ENCODE measurements around the gene THAP7. TPM values are rescaled to one million over a fixed set of nuclear protein-coding genes. Genes with fewer than 3 reads are reported as not detected.

THAP7 gene
- total RNA-seq, 1 experiment from 2014 or later: 24.6 TPM

DNA sequence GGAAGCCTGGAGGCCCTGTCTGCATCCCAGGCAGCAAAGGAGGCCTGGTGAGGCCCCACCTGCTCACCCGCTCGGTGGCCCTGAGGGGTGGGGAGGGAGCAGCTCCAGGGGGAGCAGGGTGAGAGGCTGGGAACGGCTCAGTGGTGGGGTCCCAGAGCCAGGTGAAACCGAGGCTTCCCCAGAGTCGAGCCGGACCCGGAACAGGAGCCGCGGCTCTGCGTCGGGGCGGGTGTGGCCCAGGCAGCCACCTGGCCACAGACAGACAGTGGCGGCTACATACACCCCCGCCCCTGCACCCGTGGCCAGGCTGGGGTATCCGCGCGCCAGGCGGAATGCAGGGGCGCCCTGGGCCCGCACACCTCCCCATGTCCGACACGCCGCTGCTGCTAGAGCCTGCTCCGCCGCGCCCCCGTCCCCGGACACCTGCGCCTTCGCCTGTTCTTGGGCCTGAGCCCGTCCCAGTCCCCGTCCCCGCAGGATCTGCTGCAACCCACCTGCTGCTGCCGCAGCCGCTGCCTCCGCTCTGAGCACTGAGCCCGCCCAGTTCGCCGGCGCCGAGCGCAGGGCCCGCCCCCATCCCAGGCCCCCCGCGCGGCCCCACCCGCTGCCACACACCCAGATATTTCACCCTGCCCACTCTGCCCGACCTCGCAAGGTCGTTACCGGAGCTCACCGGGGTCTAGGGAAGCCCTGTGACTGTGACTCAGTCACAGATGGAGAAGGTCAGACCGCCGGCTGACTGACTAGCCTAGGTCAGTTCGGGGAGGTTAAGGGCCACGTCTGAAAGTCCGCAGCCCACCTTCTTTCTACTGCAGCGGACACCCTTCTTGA, 30.3 kb upstream of the THAP7 start, which contains the start of gene SLC7A4:
Gene SLC7A4 (minus strand): TSS at position 525 of the 831 bp plus-strand sequence. CDS start 749 bp downstream, outside the sequence.
- Histone ChIP-seq H3K4me1 (ENCODE audit: insufficient read depth, low read length) (no peaks in the 10 kb centered on the region; the same call in 1 of the 2 replicates), H3K79me1 (ENCODE audit: insufficient read depth, low read depth, low read length, poor library complexity, severe bottlenecking) (no peaks in the 10 kb centered on the region), H2AK5ac (ENCODE audit: insufficient read length, low read length) (no peak within 1 kb of the TSS), H3K9me3 (ENCODE audit: control insufficient read depth, low read depth, low read length) (no peaks in the 10 kb centered on the region), H2BK5ac (ENCODE audit: insufficient read length, low read length) (no peak within 1 kb of the TSS), H3K23ac (ENCODE audit: insufficient read length, low read depth, low read length) (no peak within 1 kb of the TSS), H2AFZ (ENCODE audit: low read length) (no peak within 1 kb of the TSS), H2BK12ac (ENCODE audit: insufficient read length, low read depth, low read length) (no peak within 1 kb of the TSS), H2BK20ac (ENCODE audit: low read depth, low read length, poor library complexity, severe bottlenecking) (no peak within 1 kb of the TSS), H3K27ac (ENCODE audit: insufficient read length, low read depth, low read length) (no peak within 1 kb of the TSS), H2BK120ac (ENCODE audit: low read depth, low read length, poor library complexity, severe bottlenecking) (no peak within 1 kb of the TSS), H2BK15ac (ENCODE audit: low read depth, low read length) (no peak within 1 kb of the TSS), H3K56ac (ENCODE audit: insufficient read length, low read depth, low read length) (no peak within 1 kb of the TSS), H4K5ac (ENCODE audit: insufficient read length, low read depth, low read length) (no peak within 1 kb of the TSS), H3K4me2 (ENCODE audit: insufficient read depth, insufficient read length, low read length) (peak within 1 kb of the TSS; percentile 37), H3K4ac (ENCODE audit: low read depth, low read length) (no peak within 1 kb of the TSS), H4K91ac (ENCODE audit: insufficient read length, low read depth, low read length) (no peak within 1 kb of the TSS), H3K18ac (ENCODE audit: insufficient read length, low read depth, low read length) (no peak within 1 kb of the TSS), H3K79me2 (ENCODE audit: insufficient read depth, low read length) (no peaks in the 10 kb centered on the region), H4K20me1 (ENCODE audit: control insufficient read depth, insufficient read depth, insufficient read length) (no peaks in the 10 kb centered on the region), H3K23me2 (ENCODE audit: insufficient read length, low read depth, low read length, poor library complexity, severe bottlenecking) (no peaks in the 10 kb centered on the region), H3T11ph (ENCODE audit: low read length) (no peak within 1 kb of the TSS), H3K27me3 (ENCODE audit: insufficient read depth, low read length) (peaks cover 3% of the 10 kb centered on the region; the same call in 1 of the 2 replicates), H3K9ac (ENCODE audit: extremely low read depth, insufficient read length, low read length) (no peak within 1 kb of the TSS), H3K14ac (ENCODE audit: insufficient read depth, low read length) (no peak within 1 kb of the TSS; the same call in 1 of the 2 replicates), H4K8ac (replicated peaks; ENCODE audit: insufficient read length, low read depth, low read length) (no peak within 1 kb of the TSS)
- Mint-ChIP-seq H3K27me3 (ENCODE audit: low read depth) (peaks cover 43% of the 10 kb centered on the region), H3K27ac (no peak within 1 kb of the TSS; a peak in 1 of 7 replicates), H3K9me3 (no peaks in the 10 kb centered on the region), H3K4me3 (peak within 1 kb of the TSS; percentile 53 to 81), H3K36me3 (ENCODE audit: insufficient read depth in 1 of 3, low read depth in 3 of 3) (no peaks in the 10 kb centered on the region), H3K4me1 (peaks cover 7 to 14% of the 10 kb centered on the region in 2 experiments)
- WGBS (ENCODE audit: extremely low coverage, insufficient read length, low lambda C conversion rate): no CpG with 5 or more reads among the region's 59 CpGs
- no peak for DNase-seq
- TF ChIP-seq, protein P1, sequence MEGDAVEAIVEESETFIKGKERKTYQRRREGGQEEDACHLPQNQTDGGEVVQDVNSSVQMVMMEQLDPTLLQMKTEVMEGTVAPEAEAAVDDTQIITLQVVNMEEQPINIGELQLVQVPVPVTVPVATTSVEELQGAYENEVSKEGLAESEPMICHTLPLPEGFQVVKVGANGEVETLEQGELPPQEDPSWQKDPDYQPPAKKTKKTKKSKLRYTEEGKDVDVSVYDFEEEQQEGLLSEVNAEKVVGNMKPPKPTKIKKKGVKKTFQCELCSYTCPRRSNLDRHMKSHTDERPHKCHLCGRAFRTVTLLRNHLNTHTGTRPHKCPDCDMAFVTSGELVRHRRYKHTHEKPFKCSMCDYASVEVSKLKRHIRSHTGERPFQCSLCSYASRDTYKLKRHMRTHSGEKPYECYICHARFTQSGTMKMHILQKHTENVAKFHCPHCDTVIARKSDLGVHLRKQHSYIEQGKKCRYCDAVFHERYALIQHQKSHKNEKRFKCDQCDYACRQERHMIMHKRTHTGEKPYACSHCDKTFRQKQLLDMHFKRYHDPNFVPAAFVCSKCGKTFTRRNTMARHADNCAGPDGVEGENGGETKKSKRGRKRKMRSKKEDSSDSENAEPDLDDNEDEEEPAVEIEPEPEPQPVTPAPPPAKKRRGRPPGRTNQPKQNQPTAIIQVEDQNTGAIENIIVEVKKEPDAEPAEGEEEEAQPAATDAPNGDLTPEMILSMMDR (conservative IDR thresholded peaks at IDR 0.05): no peak

All from H9 (cell line).